ENCODE measurements around the gene TSGA10.
A peak's percentile ranks its signal among the peaks of the same experiment; 100 is the strongest.
"Not testable (repeated sequence)": the region's sequence is repeated elsewhere in the genome, so short reads cannot be mapped to it uniquely, and the experiment has no call there.

Gene TSGA10

DNA sequence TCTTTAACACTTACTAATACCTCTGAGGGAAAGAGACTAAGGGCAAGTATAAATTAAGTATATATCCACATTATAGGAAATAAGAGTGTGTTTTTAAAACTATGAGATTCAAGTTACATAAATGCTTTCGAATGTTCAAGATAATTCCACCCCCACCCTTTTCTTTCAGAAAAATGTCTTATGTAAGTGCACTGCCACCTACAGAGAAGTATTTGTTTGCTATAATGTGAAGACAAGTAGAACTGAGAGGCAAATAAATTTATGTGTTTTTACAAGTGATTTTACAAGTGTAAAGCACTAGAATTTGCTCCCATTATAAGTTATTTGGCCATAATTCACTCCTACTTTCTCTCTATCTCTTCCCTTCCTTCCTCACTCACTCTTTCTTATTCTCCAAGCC, 118.8 kb downstream of the TSGA10 start:
- no peak overlapping the region for H3K4me3 ChIP-seq (ENCODE audit: low read depth, low read length)
- no peak for DNase-seq (ENCODE audit: low read depth)
- TF ChIP-seq, protein P1, sequence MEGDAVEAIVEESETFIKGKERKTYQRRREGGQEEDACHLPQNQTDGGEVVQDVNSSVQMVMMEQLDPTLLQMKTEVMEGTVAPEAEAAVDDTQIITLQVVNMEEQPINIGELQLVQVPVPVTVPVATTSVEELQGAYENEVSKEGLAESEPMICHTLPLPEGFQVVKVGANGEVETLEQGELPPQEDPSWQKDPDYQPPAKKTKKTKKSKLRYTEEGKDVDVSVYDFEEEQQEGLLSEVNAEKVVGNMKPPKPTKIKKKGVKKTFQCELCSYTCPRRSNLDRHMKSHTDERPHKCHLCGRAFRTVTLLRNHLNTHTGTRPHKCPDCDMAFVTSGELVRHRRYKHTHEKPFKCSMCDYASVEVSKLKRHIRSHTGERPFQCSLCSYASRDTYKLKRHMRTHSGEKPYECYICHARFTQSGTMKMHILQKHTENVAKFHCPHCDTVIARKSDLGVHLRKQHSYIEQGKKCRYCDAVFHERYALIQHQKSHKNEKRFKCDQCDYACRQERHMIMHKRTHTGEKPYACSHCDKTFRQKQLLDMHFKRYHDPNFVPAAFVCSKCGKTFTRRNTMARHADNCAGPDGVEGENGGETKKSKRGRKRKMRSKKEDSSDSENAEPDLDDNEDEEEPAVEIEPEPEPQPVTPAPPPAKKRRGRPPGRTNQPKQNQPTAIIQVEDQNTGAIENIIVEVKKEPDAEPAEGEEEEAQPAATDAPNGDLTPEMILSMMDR (IDR thresholded peaks at IDR 0.05; ENCODE audit: insufficient read depth, low read depth, low read length, missing control alignments), result no peak

DNA sequence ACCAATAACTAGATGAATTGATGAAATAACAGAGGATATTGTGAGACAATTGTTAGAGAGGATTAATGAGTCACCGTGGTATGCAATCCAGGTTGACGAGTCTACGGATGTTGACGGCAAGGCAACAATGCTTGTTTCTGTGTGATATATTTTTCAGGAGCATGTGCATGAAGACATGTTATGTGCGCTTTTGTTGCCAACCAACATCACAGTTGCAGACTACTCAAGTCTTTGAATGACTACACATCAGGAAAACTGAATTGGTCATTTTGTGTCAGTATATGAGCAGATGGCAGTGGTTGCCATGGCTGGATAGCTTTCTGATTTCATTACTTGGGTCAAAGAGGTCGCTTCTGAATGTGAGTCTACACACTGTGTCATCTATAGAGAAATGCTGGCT, 122.0 kb downstream of the TSGA10 start:
- DNase-seq (ENCODE audit: low read depth), result peak; percentile 1
- TF ChIP-seq, protein P1 (IDR thresholded peaks at IDR 0.05; ENCODE audit: insufficient read depth, low read depth, low read length, missing control alignments), result no peak
- no peak overlapping the region for H3K4me3 ChIP-seq (ENCODE audit: low read depth, low read length)

DNA sequence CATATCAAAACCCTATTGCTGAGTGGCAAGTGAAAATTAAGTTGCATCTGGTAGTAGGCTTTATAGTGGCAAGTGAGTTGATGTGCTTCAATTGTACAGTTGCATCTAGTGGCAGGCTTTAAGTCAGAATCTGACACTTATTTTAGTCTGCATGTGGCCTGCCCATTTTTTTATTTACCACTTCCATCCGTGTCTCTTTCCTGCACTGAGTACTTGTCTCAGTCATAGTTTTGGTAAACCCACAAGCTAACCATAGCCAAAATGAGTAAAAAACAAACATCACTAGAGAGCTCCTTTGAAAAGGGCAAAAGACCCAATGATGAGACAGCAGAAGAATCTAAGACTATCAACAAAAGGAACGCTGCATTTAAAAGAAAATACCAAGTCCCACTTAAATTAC, 122.7 kb downstream of the TSGA10 start:
- DNase-seq (ENCODE audit: low read depth), result peak; percentile 0
- TF ChIP-seq, protein P1 (IDR thresholded peaks at IDR 0.05; ENCODE audit: insufficient read depth, low read depth, low read length, missing control alignments), result no peak
- H3K4me3 ChIP-seq (ENCODE audit: low read depth, low read length), result no peak overlapping the region

DNA sequence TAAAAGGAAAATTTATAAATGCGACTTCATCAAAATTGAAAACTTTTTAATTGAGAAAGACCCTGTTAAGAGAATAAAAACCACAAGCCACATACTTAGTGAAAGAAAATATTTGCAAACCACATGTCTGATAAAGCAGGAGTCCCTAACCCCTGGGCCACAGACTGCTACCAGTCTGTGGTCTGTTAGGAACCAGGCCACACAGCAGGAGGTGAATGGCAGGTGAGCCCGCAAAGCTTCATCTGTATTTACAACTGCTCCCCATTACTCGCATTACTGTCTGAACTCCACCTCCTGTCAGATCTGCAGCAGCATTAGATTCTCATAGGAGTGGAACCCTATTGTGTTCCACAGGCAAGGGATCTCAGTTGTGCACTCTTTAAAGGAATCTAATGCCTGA, 123.3 kb downstream of the TSGA10 start:
- TF ChIP-seq, protein P1 (IDR thresholded peaks at IDR 0.05; ENCODE audit: insufficient read depth, low read depth, low read length, missing control alignments), result no peak
- DNase-seq (ENCODE audit: low read depth), result no peak
- H3K4me3 ChIP-seq (ENCODE audit: low read depth, low read length), result no peak overlapping the region

DNA sequence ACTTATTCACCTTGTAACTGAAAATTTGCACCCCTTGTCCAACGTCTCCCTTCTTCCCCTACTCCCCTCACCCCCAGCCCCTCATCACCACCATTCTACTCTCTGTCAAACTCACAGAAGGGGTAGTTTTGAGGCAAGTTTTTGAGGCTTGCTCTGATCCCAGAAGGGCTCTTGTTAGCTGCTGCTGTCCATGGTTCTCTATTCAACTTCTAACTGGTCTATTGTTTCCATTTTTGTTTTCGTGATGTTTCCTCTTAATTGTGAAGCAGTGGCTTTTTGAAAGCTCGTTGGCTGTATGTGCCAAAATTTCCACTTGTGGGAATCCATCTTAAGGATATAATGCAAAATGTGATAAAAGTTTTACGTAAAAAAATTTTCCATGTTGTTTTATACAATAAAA, 126.2 kb downstream of the TSGA10 start:
- no peak for DNase-seq (ENCODE audit: low read depth)
- TF ChIP-seq, protein P1 (IDR thresholded peaks at IDR 0.05; ENCODE audit: insufficient read depth, low read depth, low read length, missing control alignments), result no peak
- H3K4me3 ChIP-seq (ENCODE audit: low read depth, low read length), result no peak overlapping the region

DNA sequence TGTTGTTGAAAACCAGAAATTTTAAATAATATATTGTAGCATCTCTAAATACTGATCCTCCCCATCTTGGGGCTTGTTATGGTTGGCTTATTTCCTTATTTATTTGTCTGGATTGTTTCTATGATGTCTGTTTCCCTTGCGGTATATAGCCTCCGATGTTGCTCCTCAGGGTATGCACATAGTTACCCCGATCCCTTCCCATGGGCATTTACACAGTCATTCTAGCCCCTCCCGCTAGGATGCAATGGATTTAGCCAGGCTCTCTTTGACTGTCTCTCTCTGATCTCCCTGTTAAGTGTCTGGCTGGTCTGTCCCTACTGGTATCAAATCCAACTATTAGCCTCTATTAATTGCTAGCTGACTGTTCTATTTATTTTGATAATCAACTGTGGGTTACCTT, 126.9 kb downstream of the TSGA10 start:
- TF ChIP-seq, protein P1 (IDR thresholded peaks at IDR 0.05; ENCODE audit: insufficient read depth, low read depth, low read length, missing control alignments), result no peak
- H3K4me3 ChIP-seq (ENCODE audit: low read depth, low read length), result no peak overlapping the region
- no peak for DNase-seq (ENCODE audit: low read depth)

DNA sequence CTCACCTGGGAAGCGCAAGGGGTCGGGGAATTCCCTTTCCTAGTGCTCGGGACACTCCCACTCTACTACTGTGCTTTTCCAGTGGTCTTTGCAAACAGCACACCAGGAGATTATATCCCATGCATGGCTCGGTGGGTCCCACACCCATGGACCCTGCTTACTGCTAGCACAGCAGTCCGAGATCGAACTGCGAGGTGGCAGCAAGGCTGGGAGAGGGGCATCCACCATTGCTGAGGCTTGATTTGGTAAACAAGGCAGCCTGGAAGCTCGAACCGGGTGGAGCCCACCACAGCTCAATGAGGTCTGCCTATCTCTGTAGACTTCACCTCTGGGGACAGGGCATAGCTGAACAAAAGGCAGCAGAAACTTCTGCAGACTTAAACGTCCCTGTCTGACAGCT, 154.0 kb downstream of the TSGA10 start:
- DNase-seq (ENCODE audit: low read depth), result no peak
- TF ChIP-seq, protein P1 (IDR thresholded peaks at IDR 0.05; ENCODE audit: insufficient read depth, low read depth, low read length, missing control alignments), result no peak
- H3K4me3 ChIP-seq (ENCODE audit: low read depth, low read length), result no peak overlapping the region

DNA sequence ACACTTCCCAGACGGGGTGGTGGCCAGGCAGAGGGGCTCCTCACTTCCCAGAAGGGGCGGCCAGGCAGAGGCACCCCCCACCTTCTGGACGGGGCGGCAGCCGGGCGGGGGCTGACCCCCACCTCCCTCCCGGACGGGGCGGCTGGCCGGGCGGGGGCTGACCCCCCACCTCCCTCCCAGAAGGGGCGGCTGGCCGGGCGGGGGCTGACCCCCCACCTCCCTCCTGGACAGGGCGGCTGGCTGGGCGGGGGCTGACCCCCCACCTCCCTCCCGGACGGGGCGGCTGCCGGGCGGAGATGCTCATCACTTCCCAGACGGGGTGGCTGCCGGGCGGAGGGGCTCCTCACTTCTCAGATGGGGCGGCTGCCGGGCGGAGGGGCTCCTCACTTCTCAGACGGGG, 166.0 kb downstream of the TSGA10 start:
- not testable (repeated sequence) for DNase-seq (ENCODE audit: low read depth); H3K4me3 ChIP-seq (ENCODE audit: low read depth, low read length)

Data from GM12865 (cell line).